HG03520 (cell line): ENCODE results near the gene CALML5.

Experiments used
- ATAC-seq: cut with Tn5 transposase; IDR thresholded peaks from one replicate; pipeline ENCODE4 v1.9.1; 2021; ENCODE audit warnings: mild to moderate bottlenecking, moderate library complexity; ENCODE audit not compliant: unreplicated experiment

The CALML5 gene

DNA sequence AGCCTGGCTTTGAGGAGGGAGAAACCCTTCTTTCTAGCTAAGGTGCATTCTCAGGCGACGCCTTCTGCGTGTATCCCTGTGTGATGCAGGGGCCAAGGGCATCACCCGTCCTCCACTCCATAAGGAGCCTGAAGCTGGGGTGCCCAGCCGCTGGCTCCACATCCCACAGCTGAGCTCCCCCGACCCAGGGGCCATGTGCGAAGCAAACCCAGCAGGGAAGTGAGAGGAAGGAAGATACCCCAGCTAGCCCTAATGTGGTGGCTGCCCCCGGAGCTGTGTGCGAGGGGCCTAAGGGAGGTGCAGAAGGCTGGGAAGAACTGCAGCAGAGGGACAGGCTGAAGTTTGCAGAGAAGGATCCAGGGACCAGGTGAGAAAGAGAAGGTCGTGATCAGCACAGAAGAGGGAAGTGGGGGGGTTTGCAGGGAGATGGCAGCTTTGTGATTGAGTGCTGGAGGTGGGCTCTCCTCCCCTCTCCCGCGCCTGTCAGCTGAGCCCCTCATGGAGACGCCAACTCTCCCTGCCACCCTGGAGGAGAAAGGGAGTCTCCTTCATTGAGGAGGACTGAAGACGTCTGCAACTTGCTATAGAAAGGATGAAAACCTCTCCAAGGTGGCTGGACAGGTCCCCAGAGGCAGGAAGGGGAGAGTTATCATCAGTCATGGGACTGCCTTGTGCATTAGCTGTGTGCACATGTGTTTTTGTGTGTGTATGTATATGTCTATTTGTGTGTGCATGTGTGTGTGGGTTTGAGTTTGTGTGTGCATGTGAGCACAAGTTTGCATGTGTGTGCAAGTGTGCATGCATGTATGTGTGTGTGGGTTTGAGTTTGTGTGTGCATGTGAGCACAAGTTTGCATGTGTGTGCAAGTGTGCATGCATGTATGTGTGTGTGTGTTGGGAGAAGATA lies 3.5 kb upstream of the CALML5 start:
- ATAC-seq = no peak

DNA sequence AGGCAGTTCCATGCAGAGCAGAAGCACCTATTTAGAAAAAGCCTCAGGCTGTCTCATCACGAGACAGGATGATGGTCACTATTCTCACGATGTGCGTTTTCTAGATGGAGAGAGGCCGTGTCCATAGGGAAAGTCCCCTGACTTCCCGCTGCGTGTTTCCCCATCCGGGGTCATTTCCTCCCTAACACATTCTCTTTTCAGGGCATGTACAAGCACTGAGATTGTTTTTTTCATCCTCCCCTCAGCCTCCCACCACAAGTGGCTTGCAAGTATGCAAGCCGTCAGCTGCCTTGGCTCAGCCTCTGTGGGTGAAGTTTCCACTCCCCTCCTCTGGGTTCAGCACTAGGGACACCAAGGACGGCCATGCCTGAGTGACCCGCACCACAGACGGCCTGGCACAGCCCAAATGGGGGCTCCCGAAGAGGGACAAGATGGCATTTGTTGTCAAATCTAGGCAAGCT lies 2.7 kb upstream of the CALML5 start:
- ATAC-seq = no peak

DNA sequence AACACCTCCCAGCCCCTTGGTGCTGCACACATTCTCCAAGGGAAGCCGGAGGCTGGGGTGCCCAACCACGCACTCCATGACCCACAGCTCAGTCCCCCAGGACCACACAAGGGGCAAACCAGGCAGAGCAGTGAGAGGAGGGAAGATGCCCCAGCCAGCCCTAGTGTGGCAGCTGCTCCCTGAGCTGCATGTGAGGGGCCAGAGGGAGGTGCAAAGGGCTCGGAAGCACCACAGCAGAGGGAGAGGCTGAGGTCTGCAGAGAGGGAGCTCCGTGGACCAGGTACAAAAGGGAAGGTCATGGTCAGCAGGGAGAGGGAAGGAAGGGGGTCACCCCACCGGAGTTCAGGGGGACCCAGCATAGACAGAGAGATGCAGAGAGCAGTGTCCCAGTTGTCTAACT lies 1.5 kb upstream of the CALML5 start:
- ATAC-seq = no peak

DNA sequence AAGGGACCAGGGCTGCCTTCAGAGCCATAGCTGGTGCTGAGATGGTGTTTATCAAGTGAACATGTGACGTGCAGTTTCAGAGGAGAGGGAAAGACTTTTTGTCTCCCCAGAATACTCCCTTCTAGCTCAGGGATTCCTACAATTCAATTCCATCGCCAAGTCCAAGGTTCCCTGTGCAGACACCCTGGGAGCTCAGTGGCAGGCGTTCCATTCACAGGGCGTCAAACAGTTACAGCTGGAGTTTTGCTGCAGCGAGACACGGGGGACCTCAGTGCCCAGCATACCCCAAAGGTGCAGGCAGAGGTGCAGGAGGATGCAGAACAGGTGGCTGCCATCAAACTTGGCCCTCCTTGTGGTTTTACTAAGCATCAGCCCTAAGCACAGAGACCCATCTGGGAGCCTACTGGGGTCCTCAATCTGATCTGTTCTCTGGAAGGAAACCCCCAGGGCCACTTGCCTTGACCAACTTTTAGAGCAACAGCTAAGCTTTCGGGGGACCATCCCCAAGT lies 846 bp upstream of the CALML5 start:
- no peak for ATAC-seq

DNA sequence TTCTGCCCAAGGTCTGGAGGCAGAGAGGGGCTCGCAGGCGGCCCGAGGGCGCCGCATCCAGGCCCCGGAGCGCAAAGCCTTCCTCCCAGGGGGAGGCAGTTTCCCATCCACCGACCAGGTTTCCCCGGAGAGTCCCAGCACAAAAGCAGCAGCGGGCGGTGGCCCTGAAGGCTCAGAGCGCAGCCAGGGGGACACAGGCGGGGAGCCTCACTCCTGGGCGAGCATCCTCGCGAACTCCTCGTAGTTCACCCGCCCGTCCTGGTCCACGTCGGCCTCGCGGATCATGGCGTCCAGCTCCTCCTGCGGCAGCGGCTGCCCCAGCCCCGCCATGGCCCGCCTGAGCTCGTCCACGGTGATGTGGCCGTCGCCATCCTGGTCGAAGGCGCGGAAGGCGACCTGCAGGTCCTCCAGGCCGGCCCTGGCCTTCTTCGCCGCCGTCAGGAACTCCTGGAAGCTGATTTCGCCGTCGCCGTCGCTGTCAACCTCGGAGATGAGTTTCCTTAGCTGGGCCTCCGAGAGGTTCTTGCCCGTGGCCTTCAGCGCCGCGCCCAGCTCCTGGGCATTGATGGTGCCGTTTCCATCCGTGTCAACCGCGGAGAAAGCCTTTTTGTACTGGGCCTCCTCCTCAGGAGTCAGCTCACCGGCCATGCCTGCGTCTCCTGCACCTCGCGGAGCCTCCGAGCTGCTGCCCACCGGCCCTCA lies 428 bp downstream of the CALML5 start:
- no peak for ATAC-seq

DNA sequence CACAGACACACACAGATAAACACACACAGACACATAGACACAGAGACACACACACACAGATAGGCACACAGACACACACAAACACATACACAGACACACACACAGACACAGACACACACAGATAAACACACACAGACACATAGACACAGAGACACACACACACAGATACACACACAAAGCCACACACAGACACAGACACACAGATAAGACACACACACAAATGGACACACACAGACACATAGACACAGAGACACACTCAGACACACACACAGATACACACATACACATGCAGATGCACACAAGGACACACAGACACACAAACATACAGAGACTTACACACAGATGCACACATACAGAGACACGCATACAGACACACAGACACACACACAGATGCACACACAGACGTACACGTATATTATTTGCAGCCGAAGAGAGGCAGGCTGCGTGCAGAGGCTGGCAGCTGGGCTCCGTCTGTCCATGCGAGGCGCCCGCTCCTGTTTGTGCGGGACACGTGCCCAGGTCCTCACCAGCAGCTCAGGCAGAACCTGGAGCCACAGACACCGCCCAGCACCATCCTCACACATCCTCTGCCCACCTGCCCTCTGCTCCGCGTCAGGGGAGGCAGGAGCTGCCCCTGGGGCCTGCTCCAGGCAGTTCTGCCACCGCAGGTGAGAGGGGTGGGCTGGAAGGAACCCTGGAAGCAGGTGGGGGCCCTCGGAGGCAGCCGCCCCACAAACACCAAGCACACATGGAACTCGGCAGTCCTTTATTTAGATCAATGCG lies 1.2 kb downstream of the CALML5 start:
- ATAC-seq = no peak

DNA sequence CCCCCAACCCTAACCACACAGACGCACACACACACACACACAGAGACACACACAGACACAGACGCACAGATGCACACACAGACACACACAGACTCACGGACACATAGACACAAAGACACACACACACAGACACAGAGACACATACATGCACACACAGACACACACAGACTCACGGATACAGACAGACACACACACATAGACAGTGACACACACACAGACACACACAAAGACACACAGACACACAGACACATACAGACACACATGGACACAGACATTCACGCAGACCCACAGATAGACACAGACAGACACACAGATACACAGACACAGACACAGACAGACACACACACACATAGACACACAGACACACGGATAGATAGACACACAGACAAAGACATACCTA lies 2.1 kb downstream of the CALML5 start:
- ATAC-seq = no peak

DNA sequence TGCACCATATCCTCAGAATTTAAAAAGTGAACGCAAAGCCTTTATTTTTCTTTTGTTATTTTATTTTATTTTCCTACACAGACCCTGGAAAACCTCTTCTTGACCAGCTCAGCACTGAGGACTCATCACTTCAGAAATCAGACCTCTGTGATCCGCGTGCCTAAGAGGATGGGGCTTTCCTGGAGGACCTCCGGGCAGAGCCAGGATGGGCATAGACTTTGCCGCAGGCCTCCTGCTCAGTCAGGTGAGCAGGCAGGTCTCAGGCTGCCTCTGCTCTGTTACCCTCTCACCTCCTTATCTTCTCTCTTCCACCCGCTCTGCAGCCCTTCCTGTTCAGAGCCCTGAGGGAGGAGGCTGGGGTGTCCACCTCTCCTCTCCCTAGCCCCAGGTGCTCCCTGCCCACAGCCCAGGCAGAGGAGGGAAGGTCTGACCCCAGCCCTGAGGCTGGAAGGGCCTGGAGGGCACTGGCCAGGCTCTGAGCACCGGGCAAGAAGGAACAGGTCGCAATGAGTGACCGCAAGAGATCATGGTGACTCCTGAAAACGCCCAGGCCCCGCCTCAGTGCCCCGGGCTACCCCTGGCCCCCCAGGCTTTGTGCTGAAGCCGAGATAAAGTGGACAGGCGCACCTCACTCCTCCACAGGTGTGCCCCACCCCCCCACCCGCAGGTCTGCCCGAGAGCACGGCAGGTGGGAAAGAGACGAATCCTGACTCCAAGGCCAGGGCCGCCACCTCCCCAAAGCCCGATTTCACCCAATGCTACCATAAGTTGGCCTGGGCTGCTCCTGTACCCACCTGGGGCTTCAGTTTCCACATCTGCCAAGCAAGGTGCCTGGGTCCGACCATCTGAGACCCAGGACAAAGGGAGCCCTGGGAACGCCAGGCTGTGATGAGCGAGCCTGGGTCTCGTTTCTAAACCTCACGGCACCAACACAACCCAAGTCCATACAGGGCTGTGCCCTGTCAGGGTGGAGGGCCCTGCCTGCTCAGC lies 2.8 kb downstream of the CALML5 start:
- ATAC-seq = no peak

DNA sequence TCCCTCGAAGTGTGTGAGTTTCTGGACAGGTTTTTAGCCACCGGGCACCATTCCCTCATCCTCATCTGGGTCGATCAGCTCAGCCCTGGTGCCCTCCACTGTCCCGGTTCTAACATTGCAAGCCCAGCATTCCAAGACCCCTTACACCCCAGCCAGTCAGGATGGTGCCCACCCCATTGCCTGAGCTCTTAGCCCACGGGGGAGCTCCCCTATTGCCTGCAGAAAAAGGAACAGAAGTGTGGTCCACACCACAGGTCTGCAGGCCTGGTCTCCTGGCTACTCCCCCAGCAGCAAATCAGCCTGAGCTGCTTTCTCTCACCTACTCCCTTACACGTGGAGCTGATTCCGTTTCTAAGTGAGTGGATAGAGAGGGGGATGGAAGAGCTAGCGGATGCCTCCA lies 4.8 kb downstream of the CALML5 start:
- ATAC-seq = no peak

DNA sequence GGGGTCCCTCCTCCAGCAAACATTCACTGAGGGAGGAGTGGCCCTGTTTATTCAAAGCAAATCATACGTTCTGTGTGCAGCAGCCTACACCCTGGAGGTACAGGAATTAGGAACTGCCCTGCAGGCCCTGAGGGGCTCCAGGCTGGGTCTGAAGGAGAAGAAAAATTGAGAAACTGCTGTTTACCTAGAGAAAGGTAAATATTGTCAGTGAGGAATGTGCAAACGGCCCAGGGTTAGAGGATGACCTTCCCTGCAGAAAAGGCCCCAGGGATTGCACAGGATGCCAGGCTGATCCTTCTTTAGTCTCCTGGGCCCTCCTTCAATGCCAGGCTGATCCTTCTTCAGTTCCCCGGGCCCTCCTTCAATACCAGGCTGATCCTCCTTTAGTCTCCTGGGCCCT lies 5.7 kb downstream of the CALML5 start:
- ATAC-seq = no peak

DNA sequence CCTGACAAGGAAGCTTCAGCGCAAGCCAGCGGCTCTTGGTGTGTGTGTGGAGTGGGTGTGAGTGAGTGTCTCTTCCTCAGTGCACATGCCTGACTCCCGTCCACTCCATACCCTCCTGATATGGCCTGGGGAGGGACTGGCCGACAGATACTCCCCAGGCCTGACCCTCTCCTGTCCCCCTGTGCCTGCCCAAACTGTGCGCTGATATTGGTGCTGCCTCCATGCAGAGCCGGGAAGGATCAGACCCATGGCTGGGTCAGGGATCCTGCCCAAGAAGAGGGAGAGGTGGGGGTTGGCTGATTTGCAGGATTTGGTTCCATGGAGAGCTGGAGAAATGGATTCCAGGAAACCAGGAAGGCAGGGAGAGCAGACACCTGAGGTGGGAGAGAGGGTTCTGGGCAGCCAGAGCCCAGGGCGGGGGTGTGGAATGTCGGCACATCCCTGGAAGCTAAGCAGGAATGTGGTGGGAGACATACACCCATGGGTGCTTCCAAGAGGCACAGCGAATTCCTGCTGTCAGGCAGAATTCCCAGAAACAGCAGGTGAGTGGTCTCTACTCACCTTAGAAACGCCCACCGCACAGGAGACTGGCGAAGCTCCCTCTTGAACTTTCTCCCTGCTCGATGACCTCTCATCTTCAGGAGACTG lies 6.3 kb downstream of the CALML5 start:
- no peak for ATAC-seq

DNA sequence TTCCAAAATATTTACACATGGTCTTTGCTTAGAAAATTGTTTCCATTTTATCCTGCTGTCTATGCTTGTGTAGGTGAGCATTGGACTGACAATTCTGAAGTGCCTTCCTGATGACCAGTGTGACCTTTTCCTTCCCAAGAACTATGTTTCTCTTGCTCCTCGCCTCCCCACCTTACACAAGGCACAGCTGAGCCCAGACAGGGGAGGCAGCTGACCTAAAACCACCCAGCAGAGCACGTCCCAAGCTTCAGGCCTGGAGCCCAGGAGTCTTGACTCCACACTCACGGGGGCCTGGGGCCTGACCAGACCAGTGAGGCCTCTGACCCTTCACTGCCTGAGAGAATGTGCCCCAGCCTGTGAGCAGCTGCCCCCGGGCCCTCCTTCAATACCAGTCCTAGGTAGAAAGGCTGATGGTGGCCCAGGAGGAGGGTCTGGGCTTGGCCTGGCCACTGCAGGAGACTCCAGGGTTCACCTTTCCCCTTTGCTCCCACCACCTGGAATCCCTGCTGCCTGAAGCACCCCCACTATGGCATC lies 7.0 kb downstream of the CALML5 start:
- no peak for ATAC-seq

DNA sequence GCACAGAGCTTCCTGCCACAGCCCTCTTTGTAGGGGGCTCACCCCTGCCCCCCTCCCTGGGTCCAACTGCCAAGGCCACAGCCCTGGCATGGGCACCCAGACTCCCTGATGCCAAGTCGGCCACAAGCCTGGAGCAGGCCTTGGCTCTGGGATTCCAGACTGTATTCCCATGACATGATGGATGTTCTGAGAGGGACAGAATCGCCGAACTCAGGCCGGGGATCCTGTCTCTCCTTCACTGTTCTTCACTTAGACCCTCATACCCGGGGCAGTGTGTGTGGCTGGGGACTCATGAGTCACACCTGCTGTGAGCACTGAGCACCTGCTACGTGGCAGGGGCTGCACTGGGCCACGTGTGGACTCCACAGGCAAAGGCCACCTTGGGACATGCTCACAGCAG lies 7.9 kb downstream of the CALML5 start:
- ATAC-seq = no peak

DNA sequence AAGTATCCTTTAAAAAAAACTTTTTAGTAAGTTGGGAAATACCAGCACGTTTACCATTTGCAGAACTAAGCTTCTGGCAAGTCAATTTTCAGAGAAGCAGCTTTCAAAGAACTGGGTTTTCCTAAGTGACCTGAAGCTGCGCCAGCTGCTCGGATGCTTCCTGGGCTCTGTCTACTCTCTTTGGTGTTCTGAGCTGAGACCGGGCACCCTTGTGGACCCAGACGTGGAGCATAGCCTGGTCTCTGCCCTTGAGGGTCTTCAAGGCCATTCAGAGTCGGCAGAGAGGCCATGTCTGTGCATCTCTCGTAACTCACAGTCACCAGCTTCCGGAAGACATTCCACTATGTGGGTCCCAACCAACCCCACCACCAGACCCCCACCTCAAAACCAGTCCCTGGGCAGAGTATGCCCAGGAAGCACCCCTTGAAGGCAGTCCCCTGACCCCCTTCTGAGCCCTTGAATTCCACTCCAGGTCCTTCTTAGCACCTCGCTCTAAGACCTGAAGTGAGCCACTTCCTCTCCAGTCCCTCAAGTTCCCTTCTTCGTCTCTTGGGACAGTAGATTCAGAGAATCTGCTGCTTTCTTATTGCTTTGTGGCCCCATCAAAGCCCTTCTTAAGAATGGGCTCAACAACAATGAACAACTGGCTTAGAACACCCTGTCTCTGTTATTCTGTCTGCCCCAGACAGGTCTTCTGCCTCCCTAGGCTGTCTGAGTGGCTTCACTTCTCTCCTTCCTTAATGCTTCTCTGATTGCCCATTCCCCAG lies 8.5 kb downstream of the CALML5 start:
- ATAC-seq = no peak

DNA sequence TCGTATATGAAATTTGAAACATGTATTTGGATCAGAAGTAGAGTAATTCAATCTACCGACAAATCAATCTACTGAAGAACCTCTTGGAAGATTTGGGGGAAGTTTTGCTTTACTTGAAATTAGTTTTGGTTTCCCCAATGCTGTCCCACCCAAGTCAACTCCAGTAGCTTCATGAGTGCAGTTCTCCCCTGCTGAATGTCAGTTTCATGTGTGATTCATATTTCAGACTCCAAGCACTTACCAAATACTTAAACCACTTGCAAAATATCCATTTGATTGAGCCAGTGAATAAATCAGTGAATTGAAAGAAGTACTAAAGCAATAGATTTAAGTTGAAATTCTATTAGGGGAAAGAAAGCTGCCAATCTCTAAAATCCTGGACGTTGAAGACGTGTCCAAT lies 9.3 kb downstream of the CALML5 start:
- no peak for ATAC-seq

DNA sequence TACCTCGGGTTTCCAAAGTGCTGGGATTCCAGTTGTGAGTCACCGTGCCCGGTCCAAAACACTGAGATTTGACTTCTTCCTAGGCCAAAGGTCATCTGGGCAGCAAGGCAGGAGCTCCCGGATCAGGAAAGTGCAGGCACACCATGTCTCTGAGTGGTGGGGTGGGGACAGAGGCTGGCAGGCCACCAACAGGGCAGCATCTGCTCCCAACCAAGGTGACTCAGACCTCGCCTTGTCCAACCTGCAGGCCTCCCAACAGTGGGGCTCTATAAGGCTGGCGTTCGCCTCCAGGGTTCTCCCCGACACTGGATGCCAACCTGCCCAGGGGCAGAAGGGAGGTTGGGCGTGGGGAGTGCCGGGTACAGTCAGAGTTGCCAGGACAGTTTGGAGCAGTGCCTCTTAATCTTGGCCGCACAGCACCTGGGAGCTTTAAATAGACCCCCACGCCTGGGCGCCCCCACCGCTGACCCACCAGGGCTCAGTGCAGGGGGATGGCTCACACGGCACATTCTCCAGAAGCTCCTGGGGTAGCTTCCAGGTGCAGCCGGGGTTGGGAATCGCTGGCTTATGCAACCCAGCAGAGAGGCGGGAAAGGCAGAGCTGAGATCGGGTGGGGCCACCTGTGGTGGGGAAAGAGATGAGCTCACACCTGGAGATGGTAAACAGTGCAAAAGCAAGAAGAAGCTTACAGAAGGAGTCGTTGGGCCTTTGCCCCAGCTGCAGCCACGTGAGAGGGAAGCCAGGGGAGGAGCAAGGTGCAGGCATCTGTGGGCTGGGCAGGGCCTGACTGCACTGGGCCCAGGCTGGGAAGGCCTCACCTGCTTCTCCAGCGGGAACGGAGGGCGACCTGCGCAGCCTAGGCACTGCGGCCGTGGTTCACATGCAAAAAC lies 10.9 kb downstream of the CALML5 start:
- no peak for ATAC-seq

DNA sequence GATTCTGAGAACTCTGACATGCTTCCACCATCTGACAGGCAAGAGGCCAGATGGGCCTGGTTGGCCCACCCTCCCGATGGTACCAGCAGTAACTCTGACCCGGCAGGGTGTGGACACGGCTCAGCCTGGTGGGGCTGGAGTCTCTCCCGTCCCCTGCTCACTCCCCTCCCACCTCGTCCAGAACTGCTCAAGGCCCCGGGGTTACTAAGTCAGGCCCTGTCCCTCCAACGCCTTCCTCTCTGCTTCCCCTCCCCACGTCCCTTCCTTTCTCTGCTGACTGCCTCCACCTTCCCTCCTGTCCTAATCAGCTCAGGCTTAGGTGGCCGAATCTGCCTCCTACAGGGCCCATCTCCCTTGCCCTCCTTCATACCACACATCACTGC lies 12.5 kb downstream of the CALML5 start:
- ATAC-seq = no peak
